Left cardiac atrium (tissue), 4 donors: ENCODE data around the gene PCBP1. TPM values are rescaled to one million over a fixed set of nuclear protein-coding genes. Genes with fewer than 3 reads are reported as not detected.
"Not testable (repeated sequence)": the region's sequence is repeated elsewhere in the genome, so short reads cannot be mapped to it uniquely, and the experiment has no call there.

Experiments used
- ATAC-seq, 2 donors: fragments of 200-7000 bp; cut with Tn5 transposase; one replicate each; pipeline ENCODE4 v1.9.1; 2020; ENCODE audit warnings: mild to moderate bottlenecking in 2 of 2, moderate library complexity in 2 of 2
- DNase-seq: peaks from one replicate; pipeline ENCODE4 v3.0.0-alpha.2; 2020
- intact Hi-C, 2 donors: fragments of 100-400 bp; cut with DNase I; formaldehyde crosslinking; loops; one replicate each; pipeline versions ENCODE4 v1.14.1 to v1.15.1; 2022 to 2023
- long read RNA-seq: library from polyadenylated mRNA; unstranded; transcript quantifications from one replicate; pipeline ENCODE4 v2.0.0, GENCODE V29; 2021
- total RNA-seq, 2 donors: library from RNA; stranded (reverse); fragmentation: NEBNext Ultra II Directional; extraction: Animal tissue kit (Norgen Biotek cat#: 25700); gene quantifications; one replicate each; pipeline ENCODE4 v1.2.1, GENCODE V29; 2021
- donor health status: DM: no; HTN: yes; CAD: no.
- donor health status: DM: no; HTN: yes; CAD: no; lungs with severe emphysema.
- donor health status: DM: yes; HTN: yes; CAD: no.
- donor health status: Dilated cardiomyopathy.

Gene PCBP1
- 100 to 1,000 TPM; 230 to 248 TPM for total RNA-seq
- long read RNA-seq, transcript PCBP1-201 (1 exons, 1,750 nt) = major isoform, 123 of 123 reads
- long read RNA-seq, partial matches to known transcripts = 0 of 123 reads
- long read RNA-seq, other reads (novel, unspliced or antisense) = 0 of 123 reads

GRCh38 chr2:70086838-70087701, at the start of gene PCBP1:
PCBP1 (plus strand) TSS chr2:70087477; CDS start chr2:70087744, 267 bp downstream.
- ATAC-seq (peak; percentile 86 to 91), DNase-seq (peak; percentile 97)
- intact Hi-C loops = loop anchor here (1.0 to 5.0 kb wide), 3 partner anchors 35 to 56 kb away; no protein-coding TSS in a partner anchor

GRCh38 chr2:70039366-70039765, 47.9 kb upstream of the PCBP1 start:
- DNase-seq (no peak), ATAC-seq (no peak)
- intact Hi-C loops = no loop called here

GRCh38 chr2:70041663-70042062, 45.6 kb upstream of the PCBP1 start:
- no peak for ATAC-seq
- DNase-seq = no peak
- intact Hi-C loops = no loop called here

- intact Hi-C loops = no loop called here
- no peak for DNase-seq
- ATAC-seq = no peak
Observed at GRCh38 chr2:70042246-70042645, 45.0 kb upstream of the PCBP1 start.

GRCh38 chr2:70043252-70043875, 43.9 kb upstream of the PCBP1 start:
- DNase-seq (peak; percentile 34), ATAC-seq (peak in 1 of 2 donors; percentile 61)
- intact Hi-C loops = no loop called here

GRCh38 chr2:70044290-70045040, 42.8 kb upstream of the PCBP1 start:
- DNase-seq = no peak
- intact Hi-C loops = no loop called here

GRCh38 chr2:70045405-70045804, 41.9 kb upstream of the PCBP1 start:
- ATAC-seq (no peak), DNase-seq (no peak)
- intact Hi-C loops = no loop called here

More at GRCh38 chr2:70044290-70045040, 42.8 kb upstream of the PCBP1 start:
- ATAC-seq = no peak

GRCh38 chr2:70045932-70046331, 41.3 kb upstream of the PCBP1 start:
- intact Hi-C loops = no loop called here
- peak; percentile 53 to 88 for ATAC-seq
- DNase-seq = no peak

GRCh38 chr2:70046534-70046933, 40.7 kb upstream of the PCBP1 start:
- no peak for DNase-seq

GRCh38 chr2:70047451-70047850, 39.8 kb upstream of the PCBP1 start:
- ATAC-seq (no peak), DNase-seq (no peak)
- intact Hi-C loops = no loop called here

More at GRCh38 chr2:70046534-70046933, 40.7 kb upstream of the PCBP1 start:
- peak in 1 of 2 donors; percentile 28 for ATAC-seq
- intact Hi-C loops = no loop called here

- ATAC-seq = no peak
- intact Hi-C loops = no loop called here
- no peak for DNase-seq
Observed at GRCh38 chr2:70049255-70049654, 38.0 kb upstream of the PCBP1 start.

- intact Hi-C loops = no loop called here
- ATAC-seq = no peak
- no peak for DNase-seq
Observed at GRCh38 chr2:70050631-70051425, 36.4 kb upstream of the PCBP1 start.

GRCh38 chr2:70055259-70055658, 32.0 kb upstream of the PCBP1 start:
- ATAC-seq, DNase-seq, intact Hi-C loops: not testable (repeated sequence)

- intact Hi-C loops = no loop called here
Observed at GRCh38 chr2:70061317-70061716, 26.0 kb upstream of the PCBP1 start.

GRCh38 chr2:70062270-70062669, 25.0 kb upstream of the PCBP1 start:
- intact Hi-C loops = no loop called here
- ATAC-seq (no peak), DNase-seq (no peak)

More at GRCh38 chr2:70061317-70061716, 26.0 kb upstream of the PCBP1 start:
- DNase-seq = no peak
- ATAC-seq = no peak

GRCh38 chr2:70068119-70068518, 19.2 kb upstream of the PCBP1 start:
- DNase-seq (no peak), ATAC-seq (no peak)
- intact Hi-C loops = no loop called here

- intact Hi-C loops = no loop called here
Observed at GRCh38 chr2:70069049-70069448, 18.2 kb upstream of the PCBP1 start.

GRCh38 chr2:70070542-70071268, 16.6 kb upstream of the PCBP1 start:
- intact Hi-C loops = loop anchor here in 1 of 2 donors (5.0 kb wide), 1 partner anchor 158 kb away; no protein-coding TSS in a partner anchor
- peak; percentile 95 to 97 for ATAC-seq
- DNase-seq = peak; percentile 53

More at GRCh38 chr2:70069049-70069448, 18.2 kb upstream of the PCBP1 start:
- DNase-seq (no peak), ATAC-seq (no peak)
